OCI-LY7 (cell line): Measurements from ENCODE around the gene SIAH1. TPM values are rescaled to one million over a fixed set of nuclear protein-coding genes. Genes with fewer than 3 reads are reported as not detected.

Experiments used
- BruUV-seq: library from RNA; stranded (reverse); fragments of 400-500 nt; replicated peaks from 2 replicates; lab custom pipeline; 2021; lab: Mats Ljungman, UMichigan
- CTCF ChIA-PET: fragments of 300-600 bp; sonication (Branson Sonifier 250); formaldehyde crosslinking; loops from one replicate; lab custom pipeline; 2022; ENCODE audit warnings: antibody characterized with exemption; ENCODE audit not compliant: unreplicated experiment; lab: Charles Lee
- POLR2A ChIA-PET: fragments of 300-600 bp; sonication (Branson Sonifier 250); formaldehyde crosslinking; loops from one replicate; lab custom pipeline; 2022; ENCODE audit warnings: antibody characterized with exemption; lab: Charles Lee
- DNase-seq: peaks from one replicate; pipeline ENCODE4 v3.0.0-alpha.2; 2015; ENCODE audit warnings: low spot score
- H2AFZ ChIP-seq: fragments of 200-600 bp; sonication (generic), shearing (Covaris generic); 2 replicates; pipeline ENCODE4 v1.6.1; 2014; ENCODE audit warnings: mild to moderate bottlenecking, antibody characterized with exemption, low read length, moderate library complexity
- H3K27ac ChIP-seq: fragments of 200-600 bp; sonication (generic); 2 replicates; pipeline ENCODE4 v1.5.1; 2014; ENCODE audit warnings: mixed run types, low read depth, mild to moderate bottlenecking, moderate library complexity, low read length, inconsistent platforms; ENCODE audit not compliant: poor library complexity, severe bottlenecking
- H3K36me3 ChIP-seq: fragments of 200-600 bp; sonication (generic); 2 replicates; pipeline ENCODE4 v1.6.1; 2014; ENCODE audit warnings: mild to moderate bottlenecking, antibody characterized with exemption, low read length, moderate library complexity, mixed read lengths; ENCODE audit not compliant: insufficient read depth
- H3K4me1 ChIP-seq: fragments of 200-600 bp; sonication (generic); 2 replicates; pipeline ENCODE4 v1.5.1; 2014; ENCODE audit warnings: mild to moderate bottlenecking, low read length; ENCODE audit not compliant: insufficient read depth, poor library complexity, severe bottlenecking
- H3K4me2 ChIP-seq: fragments of 200-600 bp; sonication (generic); 2 replicates; pipeline ENCODE4 v1.6.1; 2014; ENCODE audit warnings: mild to moderate bottlenecking, low read length
- H3K4me3 ChIP-seq: fragments of 200-600 bp; sonication (generic); 2 replicates; pipeline ENCODE4 v1.5.1; 2014; ENCODE audit warnings: mild to moderate bottlenecking, low read depth, low read length; ENCODE audit not compliant: poor library complexity, severe bottlenecking
- H3K79me2 ChIP-seq: fragments of 200-600 bp; sonication (generic); 2 replicates; pipeline ENCODE4 v1.6.1; 2016; ENCODE audit warnings: low read depth, mild to moderate bottlenecking, low read length, moderate library complexity, mixed read lengths; ENCODE audit not compliant: insufficient read depth
- H3K9me2 ChIP-seq: fragments of 200-600 bp; sonication (generic); 2 replicates; pipeline ENCODE4 v1.6.1; 2016; ENCODE audit warnings: mild to moderate bottlenecking, low read length, mixed read lengths; ENCODE audit not compliant: insufficient read depth
- H3K9me3 ChIP-seq: fragments of 200-600 bp; sonication (generic); 2 replicates; pipeline ENCODE4 v1.6.1; 2014; ENCODE audit warnings: mild to moderate bottlenecking, mixed run types, low read length, mixed read lengths
- H4K20me1 ChIP-seq: fragments of 200-600 bp; sonication (generic); 2 replicates; pipeline ENCODE4 v1.6.1; 2014; ENCODE audit warnings: mild to moderate bottlenecking, antibody characterized with exemption, low read length, moderate library complexity, mixed read lengths; ENCODE audit not compliant: insufficient read depth
- CTCF ChIP-seq: fragments of 200-600 bp; sonication (generic); conservative IDR thresholded peaks from 2 replicates; pipeline ENCODE4 v1.5.1; 2014; ENCODE audit warnings: mild to moderate bottlenecking, antibody characterized with exemption, low read length, moderate library complexity, mixed read lengths
- EZH2phosphoT487 ChIP-seq: fragments of 200-600 bp; sonication (generic); IDR thresholded peaks from 2 replicates; pipeline ENCODE4 v1.6.1; 2018; ENCODE audit warnings: low read depth, borderline replicate concordance, mild to moderate bottlenecking, mixed run types, antibody characterized with exemption, low read length, moderate library complexity, mixed read lengths
- intact Hi-C: fragments of 100-400 bp; cut with micrococcal nuclease; formaldehyde crosslinking; loops from one replicate; pipeline ENCODE4 v1.10.0; 2022; ENCODE audit not compliant: unreplicated experiment
- total RNA-seq, 2 experiments: library from RNA; depleted of rRNA in 1 of 2; stranded (reverse); fragments of >200 nt in 1 of 2; shearing (Covaris generic) in 1 of 2; gene quantifications; 2 replicates each; pipeline ENCODE4 v1.2.3, GENCODE V29; 2014 to 2022

The SIAH1 gene
- total RNA-seq, 2 experiments from 2014 or later: 18.9 to 22.8 TPM

GRCh38 chr16:48374255-48374654 lies 11.0 kb downstream of the SIAH1 start:
- Histone ChIP-seq H3K27ac (no peak overlapping the region), H3K4me3 (no peak overlapping the region), H2AFZ (no peak overlapping the region), H3K4me2 (no peak overlapping the region), H3K4me1 (no peaks in the 10 kb centered on the region), H3K36me3 (no peaks in the 10 kb centered on the region), H3K9me2 (no peaks in the 10 kb centered on the region), H3K9me3 (no peaks in the 10 kb centered on the region), H4K20me1 (peaks cover 53% of the 10 kb centered on the region), H3K79me2 (peaks cover 88% of the 10 kb centered on the region)
- CTCF ChIA-PET: no interaction called here
- no peak for DNase-seq
- POLR2A ChIA-PET: no interaction called here
- BruUV-seq: no TSS peak
- TF ChIP-seq EZH2phosphoT487 (no peak), CTCF (no peak)
- intact Hi-C loops: no loop called here

GRCh38 chr16:48373258-48374029 lies 11.8 kb downstream of the SIAH1 start:
- ChIA-PET CTCF (no interaction called here), POLR2A (interaction anchor here (0.5 to 0.7 kb wide), 3 partner anchors 25 to 295 kb away, joined by 3 read pairs; no protein-coding TSS in a partner anchor)
- H3K9me3 ChIP-seq: no peaks in the 10 kb centered on the region
- H4K20me1 ChIP-seq: peaks cover 51% of the 10 kb centered on the region
- DNase-seq: no peak
- H2AFZ ChIP-seq: no peak overlapping the region
- H3K36me3 ChIP-seq: no peaks in the 10 kb centered on the region
- BruUV-seq: no TSS peak
- no peaks in the 10 kb centered on the region for H3K4me1 ChIP-seq
- H3K79me2 ChIP-seq: peaks cover 87% of the 10 kb centered on the region
- no peak overlapping the region for H3K4me3 ChIP-seq
- H3K27ac ChIP-seq: no peak overlapping the region
- no peak overlapping the region for H3K4me2 ChIP-seq
- intact Hi-C loops: no loop called here
- TF ChIP-seq EZH2phosphoT487 (no peak), CTCF (no peak)
- no peaks in the 10 kb centered on the region for H3K9me2 ChIP-seq

DNA sequence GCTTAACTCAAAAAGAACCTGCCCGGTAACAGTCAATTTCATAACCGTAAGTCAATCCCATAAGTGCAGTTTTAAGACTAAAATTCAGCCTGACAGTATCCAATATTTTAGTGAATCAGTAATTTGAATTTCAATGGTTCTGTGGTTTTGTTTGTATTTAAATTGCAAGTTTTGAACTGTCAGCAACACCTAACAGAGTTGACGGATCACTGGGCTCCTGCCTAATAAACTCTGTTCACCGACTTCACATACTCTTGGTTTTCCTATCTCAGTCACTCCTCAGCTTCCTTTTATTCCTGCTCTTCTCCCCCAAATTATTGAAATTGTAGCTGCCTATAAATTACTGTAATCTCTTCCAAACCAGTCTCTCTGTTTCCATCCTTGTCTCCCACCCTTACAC lies 12.5 kb downstream of the SIAH1 start:
- POLR2A ChIA-PET: interaction anchor here (0.6 kb wide), 1 partner anchor 26 kb away, joined by 3 read pairs; no protein-coding TSS in a partner anchor
- Histone ChIP-seq H4K20me1 (peaks cover 49% of the 10 kb centered on the region), H3K9me2 (no peaks in the 10 kb centered on the region), H3K79me2 (peaks cover 89% of the 10 kb centered on the region), H3K4me3 (no peak overlapping the region), H3K36me3 (no peaks in the 10 kb centered on the region), H3K4me1 (no peaks in the 10 kb centered on the region), H3K27ac (no peak overlapping the region), H2AFZ (no peak overlapping the region), H3K4me2 (no peak overlapping the region), H3K9me3 (no peaks in the 10 kb centered on the region)
- intact Hi-C loops: no loop called here
- no TSS peak for BruUV-seq
- DNase-seq: no peak
- TF ChIP-seq EZH2phosphoT487 (no peak), CTCF (no peak)
- CTCF ChIA-PET: no interaction called here
